ENCODE measurements around the gene PRKAG2. TPM values are rescaled to one million over a fixed set of nuclear protein-coding genes. Genes with fewer than 3 reads are reported as not detected.

PRKAG2 gene
- total RNA-seq, 1 donor from 2014 or later, result 13.5 TPM

DNA sequence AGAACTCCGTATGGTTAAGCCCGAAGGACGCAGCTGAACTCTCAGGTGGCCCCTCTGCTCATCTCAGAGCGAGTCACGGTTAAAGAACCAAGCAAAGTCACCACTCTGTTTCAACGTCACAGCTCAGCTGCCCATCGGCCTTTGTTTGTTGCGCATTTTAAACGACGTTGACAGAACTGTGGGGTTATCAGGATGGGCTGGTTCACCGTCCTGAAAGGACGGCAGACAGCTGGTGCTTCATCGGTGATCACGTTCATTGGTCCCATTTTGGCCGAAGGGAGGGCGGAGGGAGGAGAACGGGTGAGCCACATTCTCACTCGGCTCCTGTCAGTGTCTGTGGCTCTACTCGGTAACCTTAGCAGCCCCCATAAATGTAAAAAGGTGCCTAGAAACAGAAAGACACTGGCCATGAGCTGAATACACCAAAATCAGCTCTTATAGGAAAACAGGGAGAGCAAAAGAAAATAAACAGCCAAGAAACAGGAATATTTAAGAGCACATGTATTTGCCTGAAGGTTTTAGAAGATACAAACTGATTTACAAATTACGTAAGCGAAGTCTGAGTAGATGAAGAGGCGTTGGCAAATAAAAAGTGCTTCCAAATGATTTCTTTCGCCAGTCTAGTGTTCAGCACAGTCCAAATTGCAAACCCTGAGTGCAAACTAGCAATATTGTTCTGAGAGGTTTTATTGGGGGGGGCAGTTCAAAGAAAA, 8.4 kb downstream of the PRKAG2 start:
- Mint-ChIP-seq H3K27ac (ENCODE audit: unreplicated experiment) (no peak overlapping the region), H3K9me3 (ENCODE audit: unreplicated experiment) (no peaks in the 10 kb centered on the region), H3K4me1 (ENCODE audit: unreplicated experiment) (peaks cover 4% of the 10 kb centered on the region), H3K4me3 (ENCODE audit: unreplicated experiment) (no peak overlapping the region), H3K36me3 (ENCODE audit: unreplicated experiment) (no peaks in the 10 kb centered on the region), H3K27me3 (ENCODE audit: unreplicated experiment) (peaks cover 22% of the 10 kb centered on the region)
- TF ChIP-seq, protein P1, sequence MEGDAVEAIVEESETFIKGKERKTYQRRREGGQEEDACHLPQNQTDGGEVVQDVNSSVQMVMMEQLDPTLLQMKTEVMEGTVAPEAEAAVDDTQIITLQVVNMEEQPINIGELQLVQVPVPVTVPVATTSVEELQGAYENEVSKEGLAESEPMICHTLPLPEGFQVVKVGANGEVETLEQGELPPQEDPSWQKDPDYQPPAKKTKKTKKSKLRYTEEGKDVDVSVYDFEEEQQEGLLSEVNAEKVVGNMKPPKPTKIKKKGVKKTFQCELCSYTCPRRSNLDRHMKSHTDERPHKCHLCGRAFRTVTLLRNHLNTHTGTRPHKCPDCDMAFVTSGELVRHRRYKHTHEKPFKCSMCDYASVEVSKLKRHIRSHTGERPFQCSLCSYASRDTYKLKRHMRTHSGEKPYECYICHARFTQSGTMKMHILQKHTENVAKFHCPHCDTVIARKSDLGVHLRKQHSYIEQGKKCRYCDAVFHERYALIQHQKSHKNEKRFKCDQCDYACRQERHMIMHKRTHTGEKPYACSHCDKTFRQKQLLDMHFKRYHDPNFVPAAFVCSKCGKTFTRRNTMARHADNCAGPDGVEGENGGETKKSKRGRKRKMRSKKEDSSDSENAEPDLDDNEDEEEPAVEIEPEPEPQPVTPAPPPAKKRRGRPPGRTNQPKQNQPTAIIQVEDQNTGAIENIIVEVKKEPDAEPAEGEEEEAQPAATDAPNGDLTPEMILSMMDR (IDR thresholded peaks at IDR 0.05), result no peak
- no peak for DNase-seq (ENCODE audit: extremely low spot score, unreplicated experiment)

DNA sequence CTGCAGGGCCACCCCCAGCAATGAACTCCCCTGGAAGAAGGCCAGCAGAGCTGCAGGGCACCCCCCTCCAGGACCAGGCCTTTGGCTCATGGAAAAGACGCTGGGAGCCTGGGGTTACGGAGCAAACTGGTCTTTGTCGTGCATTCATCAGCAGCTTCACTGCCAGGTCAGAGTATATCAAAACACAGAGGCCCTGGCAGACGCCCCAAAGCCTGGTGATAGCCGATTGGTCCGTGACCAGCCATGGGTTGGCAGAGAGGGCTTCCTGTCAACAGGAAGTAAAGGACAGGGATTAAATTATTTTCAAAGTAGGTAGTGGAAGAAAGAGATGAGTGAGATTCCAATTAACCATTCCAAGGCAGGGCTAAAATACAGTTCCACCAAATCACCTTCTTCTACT, 9.0 kb downstream of the PRKAG2 start:
- Mint-ChIP-seq H3K27me3 (ENCODE audit: unreplicated experiment) (peaks cover 22% of the 10 kb centered on the region), H3K4me1 (ENCODE audit: unreplicated experiment) (peaks cover 4% of the 10 kb centered on the region), H3K36me3 (ENCODE audit: unreplicated experiment) (no peaks in the 10 kb centered on the region), H3K4me3 (ENCODE audit: unreplicated experiment) (no peak overlapping the region), H3K27ac (ENCODE audit: unreplicated experiment) (no peak overlapping the region), H3K9me3 (ENCODE audit: unreplicated experiment) (no peaks in the 10 kb centered on the region)
- TF ChIP-seq, protein P1 (IDR thresholded peaks at IDR 0.05), result no peak
- DNase-seq (ENCODE audit: extremely low spot score, unreplicated experiment), result no peak

DNA sequence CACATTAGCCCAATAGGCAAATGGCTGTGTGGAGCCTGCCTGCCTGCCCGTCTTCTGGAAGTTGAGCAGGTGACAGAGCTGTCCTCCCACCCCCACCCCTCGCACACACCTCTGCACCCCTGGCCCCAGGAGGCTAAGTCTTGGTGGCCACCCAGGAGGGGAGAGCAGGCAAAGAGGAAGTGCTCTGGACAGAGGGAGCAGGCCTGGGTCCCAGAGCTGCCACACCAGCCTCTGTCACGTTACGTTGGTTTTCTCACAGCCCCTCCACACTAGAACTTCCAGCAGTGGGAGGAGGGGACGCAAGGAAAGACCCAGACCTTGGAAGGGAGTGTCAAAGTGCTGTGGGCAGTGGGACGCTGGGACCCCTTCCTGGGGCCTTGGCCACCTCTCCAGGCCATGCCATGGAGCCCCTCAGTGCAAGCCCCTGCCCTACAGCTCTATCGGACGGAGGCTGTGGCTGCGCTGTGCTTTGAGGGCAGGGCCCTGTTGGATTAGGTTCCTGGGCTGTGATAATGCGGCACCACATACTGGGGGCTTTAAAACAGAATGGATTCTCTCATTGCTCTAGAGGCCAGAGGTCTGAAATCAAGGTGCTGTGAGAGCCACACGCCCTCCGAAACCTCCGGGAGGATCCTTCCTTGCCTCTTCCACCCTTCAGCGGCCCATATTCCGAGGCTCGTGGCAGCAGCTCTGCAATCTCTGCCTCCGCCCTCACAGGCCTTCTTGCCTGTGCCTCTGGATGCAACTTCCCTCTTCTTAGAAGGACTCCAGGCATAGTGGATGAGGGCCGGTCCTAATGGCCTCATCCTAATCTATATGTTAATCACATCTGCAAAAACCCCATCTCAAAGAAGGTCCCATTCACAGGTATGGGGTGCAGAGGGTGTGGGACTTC, 9.9 kb downstream of the PRKAG2 start:
- Mint-ChIP-seq H3K36me3 (ENCODE audit: unreplicated experiment) (no peaks in the 10 kb centered on the region), H3K27me3 (ENCODE audit: unreplicated experiment) (peaks cover 16% of the 10 kb centered on the region), H3K9me3 (ENCODE audit: unreplicated experiment) (no peaks in the 10 kb centered on the region), H3K4me1 (ENCODE audit: unreplicated experiment) (peaks cover 4% of the 10 kb centered on the region), H3K4me3 (ENCODE audit: unreplicated experiment) (no peak overlapping the region), H3K27ac (ENCODE audit: unreplicated experiment) (no peak overlapping the region)
- TF ChIP-seq, protein P1 (IDR thresholded peaks at IDR 0.05), result no peak
- DNase-seq (ENCODE audit: extremely low spot score, unreplicated experiment), result no peak

DNA sequence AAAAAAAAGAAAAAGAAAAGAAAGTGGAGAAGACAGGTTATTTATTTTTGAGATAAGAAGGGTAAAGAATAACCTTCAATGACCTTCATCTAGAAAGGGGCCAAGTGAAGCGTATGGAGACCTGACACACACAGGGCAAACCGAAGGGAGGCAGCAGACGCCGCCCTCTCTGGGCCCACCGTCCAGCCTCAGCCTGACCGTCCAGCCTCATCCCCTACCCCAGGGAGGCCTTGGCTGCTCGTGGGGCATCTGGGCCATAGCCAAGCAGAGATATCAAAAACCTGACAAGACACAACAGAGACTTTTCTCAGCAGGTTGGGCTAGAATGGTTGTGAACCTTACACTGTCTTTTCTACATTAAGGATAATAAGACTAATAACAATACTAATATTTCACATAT, 10.9 kb downstream of the PRKAG2 start:
- H3K4me3 Mint-ChIP-seq (ENCODE audit: unreplicated experiment), result no peak overlapping the region
- peaks cover 4% of the 10 kb centered on the region for H3K4me1 Mint-ChIP-seq (ENCODE audit: unreplicated experiment)
- TF ChIP-seq, protein P1 (IDR thresholded peaks at IDR 0.05), result no peak
- H3K36me3 Mint-ChIP-seq (ENCODE audit: unreplicated experiment), result no peaks in the 10 kb centered on the region
- H3K27ac Mint-ChIP-seq (ENCODE audit: unreplicated experiment), result no peak overlapping the region
- H3K27me3 Mint-ChIP-seq (ENCODE audit: unreplicated experiment), result peaks cover 13% of the 10 kb centered on the region
- H3K9me3 Mint-ChIP-seq (ENCODE audit: unreplicated experiment), result no peaks in the 10 kb centered on the region
- DNase-seq (ENCODE audit: extremely low spot score, unreplicated experiment), result no peak

DNA sequence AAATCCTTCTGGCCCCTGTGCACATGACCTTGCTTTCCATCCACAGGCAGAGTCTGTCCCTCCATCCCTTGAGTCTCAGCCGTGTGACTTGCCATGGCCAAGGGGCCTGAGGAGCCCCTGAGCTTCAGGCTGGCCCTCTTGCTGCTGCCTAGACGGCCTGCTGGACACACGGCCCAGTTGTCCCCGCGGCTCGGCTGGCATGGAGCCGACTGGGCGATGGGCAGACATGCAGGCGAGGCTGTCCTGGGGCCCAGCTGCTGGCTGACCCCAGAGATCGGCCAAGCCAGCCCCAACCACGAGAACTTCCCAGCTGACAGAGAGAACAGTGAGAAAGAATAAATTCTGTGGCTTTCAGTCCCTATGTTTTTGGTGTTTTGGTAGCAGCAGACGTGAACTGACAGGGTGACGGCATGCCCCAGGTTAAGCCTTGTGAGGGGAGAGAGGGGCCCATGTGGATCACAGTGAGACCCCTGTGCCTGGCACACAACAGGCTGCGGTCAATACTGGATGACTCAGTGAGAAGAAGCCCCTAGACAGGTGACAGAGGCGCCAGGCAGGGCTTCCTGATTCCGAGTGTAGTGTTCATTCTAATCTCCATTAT, 11.7 kb downstream of the PRKAG2 start:
- TF ChIP-seq, protein P1 (IDR thresholded peaks at IDR 0.05), result no peak
- H3K9me3 Mint-ChIP-seq (ENCODE audit: unreplicated experiment), result no peaks in the 10 kb centered on the region

More for the DNA sequence above, 11.7 kb downstream of the PRKAG2 start:
- Mint-ChIP-seq H3K27ac (ENCODE audit: unreplicated experiment) (no peak overlapping the region), H3K4me3 (ENCODE audit: unreplicated experiment) (no peak overlapping the region), H3K36me3 (ENCODE audit: unreplicated experiment) (no peaks in the 10 kb centered on the region), H3K27me3 (ENCODE audit: unreplicated experiment) (peaks cover 13% of the 10 kb centered on the region), H3K4me1 (ENCODE audit: unreplicated experiment) (peaks cover 4% of the 10 kb centered on the region)
- DNase-seq (ENCODE audit: extremely low spot score, unreplicated experiment), result no peak
